OCI-LY7 (cell line): ENCODE measurements around the gene FTO. TPM values are rescaled to one million over a fixed set of nuclear protein-coding genes. Genes with fewer than 3 reads are reported as not detected.
"Not testable (repeated sequence)": the region's sequence is repeated elsewhere in the genome, so short reads cannot be mapped to it uniquely, and the experiment has no call there.

ENCODE experiments used
- BruUV-seq: library from RNA; stranded (reverse); fragments of 400-500 nt; replicated peaks from 2 replicates; lab custom pipeline; 2021; lab: Mats Ljungman, UMichigan
- CTCF ChIA-PET: fragments of 300-600 bp; sonication (Branson Sonifier 250); formaldehyde crosslinking; loops from one replicate; lab custom pipeline; 2022; ENCODE audit warnings: antibody characterized with exemption; ENCODE audit not compliant: unreplicated experiment; lab: Charles Lee
- POLR2A ChIA-PET: fragments of 300-600 bp; sonication (Branson Sonifier 250); formaldehyde crosslinking; loops from one replicate; lab custom pipeline; 2022; ENCODE audit warnings: antibody characterized with exemption; lab: Charles Lee
- DNase-seq: peaks from one replicate; pipeline ENCODE4 v3.0.0-alpha.2; 2015; ENCODE audit warnings: low spot score
- H2AFZ ChIP-seq: fragments of 200-600 bp; sonication (generic), shearing (Covaris generic); 2 replicates; pipeline ENCODE4 v1.6.1; 2014; ENCODE audit warnings: mild to moderate bottlenecking, antibody characterized with exemption, low read length, moderate library complexity
- H3K27ac ChIP-seq: fragments of 200-600 bp; sonication (generic); 2 replicates; pipeline ENCODE4 v1.5.1; 2014; ENCODE audit warnings: mixed run types, low read depth, mild to moderate bottlenecking, moderate library complexity, low read length, inconsistent platforms; ENCODE audit not compliant: poor library complexity, severe bottlenecking
- H3K36me3 ChIP-seq: fragments of 200-600 bp; sonication (generic); 2 replicates; pipeline ENCODE4 v1.6.1; 2014; ENCODE audit warnings: mild to moderate bottlenecking, antibody characterized with exemption, low read length, moderate library complexity, mixed read lengths; ENCODE audit not compliant: insufficient read depth
- H3K4me1 ChIP-seq: fragments of 200-600 bp; sonication (generic); 2 replicates; pipeline ENCODE4 v1.5.1; 2014; ENCODE audit warnings: mild to moderate bottlenecking, low read length; ENCODE audit not compliant: insufficient read depth, poor library complexity, severe bottlenecking
- H3K4me2 ChIP-seq: fragments of 200-600 bp; sonication (generic); 2 replicates; pipeline ENCODE4 v1.6.1; 2014; ENCODE audit warnings: mild to moderate bottlenecking, low read length
- H3K4me3 ChIP-seq: fragments of 200-600 bp; sonication (generic); 2 replicates; pipeline ENCODE4 v1.5.1; 2014; ENCODE audit warnings: mild to moderate bottlenecking, low read depth, low read length; ENCODE audit not compliant: poor library complexity, severe bottlenecking
- H3K79me2 ChIP-seq: fragments of 200-600 bp; sonication (generic); 2 replicates; pipeline ENCODE4 v1.6.1; 2016; ENCODE audit warnings: low read depth, mild to moderate bottlenecking, low read length, moderate library complexity, mixed read lengths; ENCODE audit not compliant: insufficient read depth
- H3K9me2 ChIP-seq: fragments of 200-600 bp; sonication (generic); 2 replicates; pipeline ENCODE4 v1.6.1; 2016; ENCODE audit warnings: mild to moderate bottlenecking, low read length, mixed read lengths; ENCODE audit not compliant: insufficient read depth
- H3K9me3 ChIP-seq: fragments of 200-600 bp; sonication (generic); 2 replicates; pipeline ENCODE4 v1.6.1; 2014; ENCODE audit warnings: mild to moderate bottlenecking, mixed run types, low read length, mixed read lengths
- H4K20me1 ChIP-seq: fragments of 200-600 bp; sonication (generic); 2 replicates; pipeline ENCODE4 v1.6.1; 2014; ENCODE audit warnings: mild to moderate bottlenecking, antibody characterized with exemption, low read length, moderate library complexity, mixed read lengths; ENCODE audit not compliant: insufficient read depth
- CTCF ChIP-seq: fragments of 200-600 bp; sonication (generic); conservative IDR thresholded peaks from 2 replicates; pipeline ENCODE4 v1.5.1; 2014; ENCODE audit warnings: mild to moderate bottlenecking, antibody characterized with exemption, low read length, moderate library complexity, mixed read lengths
- EZH2phosphoT487 ChIP-seq: fragments of 200-600 bp; sonication (generic); IDR thresholded peaks from 2 replicates; pipeline ENCODE4 v1.6.1; 2018; ENCODE audit warnings: low read depth, borderline replicate concordance, mild to moderate bottlenecking, mixed run types, antibody characterized with exemption, low read length, moderate library complexity, mixed read lengths
- intact Hi-C: fragments of 100-400 bp; cut with micrococcal nuclease; formaldehyde crosslinking; loops from one replicate; pipeline ENCODE4 v1.10.0; 2022; ENCODE audit not compliant: unreplicated experiment
- total RNA-seq, 2 experiments: library from RNA; depleted of rRNA in 1 of 2; stranded (reverse); fragments of >200 nt in 1 of 2; shearing (Covaris generic) in 1 of 2; gene quantifications; 2 replicates each; pipeline ENCODE4 v1.2.3, GENCODE V29; 2014 to 2022

The FTO gene
- total RNA-seq, 2 experiments from 2014 or later, result 57.1 to 68.0 TPM

DNA sequence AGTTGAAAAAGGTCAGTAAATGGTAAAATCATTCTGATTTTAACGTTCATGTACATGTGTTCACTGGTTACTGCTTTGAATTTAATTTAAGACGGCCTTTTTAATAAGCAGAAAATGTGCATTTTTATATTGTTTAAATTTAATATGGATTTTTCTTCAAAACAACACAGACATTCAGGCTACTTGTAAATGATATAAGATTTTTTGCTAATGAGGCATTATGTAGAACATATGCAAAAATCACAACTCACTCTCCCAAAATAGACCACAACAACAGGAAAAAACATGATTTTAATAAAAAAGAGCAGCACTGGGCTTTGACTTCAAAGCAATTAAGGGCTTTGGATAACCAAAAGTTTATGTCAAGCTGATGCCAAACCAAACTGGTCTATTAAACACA is 22.6 kb upstream of the FTO start:
- POLR2A ChIA-PET, result interaction anchor here (1.0 kb wide), 1 partner anchor 10 kb away, joined by 6 read pairs; no protein-coding TSS in a partner anchor
- H4K20me1 ChIP-seq, result no peaks in the 10 kb centered on the region
- H3K9me3 ChIP-seq, result no peaks in the 10 kb centered on the region
- no peak for TF ChIP-seq CTCF
- TF ChIP-seq EZH2phosphoT487, result no peak
- no peaks in the 10 kb centered on the region for H3K79me2 ChIP-seq
- H3K27ac ChIP-seq, result no peak overlapping the region
- H3K4me3 ChIP-seq, result no peak overlapping the region
- no peaks in the 10 kb centered on the region for H3K9me2 ChIP-seq
- intact Hi-C loops, result no loop called here
- no peak overlapping the region for H2AFZ ChIP-seq
- H3K36me3 ChIP-seq, result peaks cover 24% of the 10 kb centered on the region
- BruUV-seq, result no TSS peak
- no peak for DNase-seq
- H3K4me2 ChIP-seq, result no peak overlapping the region
- no peaks in the 10 kb centered on the region for H3K4me1 ChIP-seq
- CTCF ChIA-PET, result no interaction called here

GRCh38 chr16:53685334-53685733 is 18.6 kb upstream of the FTO start:
- H3K36me3 ChIP-seq, result peaks cover 27% of the 10 kb centered on the region
- DNase-seq, H2AFZ ChIP-seq, BruUV-seq, H3K4me3 ChIP-seq, H3K27ac ChIP-seq, H3K4me1 ChIP-seq, H3K9me3 ChIP-seq, CTCF ChIA-PET, H3K4me2 ChIP-seq, H3K79me2 ChIP-seq, intact Hi-C loops, H3K9me2 ChIP-seq, H4K20me1 ChIP-seq: not testable (repeated sequence)
- POLR2A ChIA-PET, result interaction anchor here (0.6 kb wide), 1 partner anchor 30 kb away, joined by 3 read pairs; no protein-coding TSS in a partner anchor

GRCh38 chr16:53686710-53687109 is 17.2 kb upstream of the FTO start:
- H3K9me3 ChIP-seq, result no peaks in the 10 kb centered on the region
- no peak for TF ChIP-seq EZH2phosphoT487
- no peak for TF ChIP-seq CTCF
- no TSS peak for BruUV-seq
- no peak overlapping the region for H2AFZ ChIP-seq
- H3K36me3 ChIP-seq, result peaks cover 27% of the 10 kb centered on the region
- no peak overlapping the region for H3K4me2 ChIP-seq
- no peak overlapping the region for H3K4me3 ChIP-seq
- no peaks in the 10 kb centered on the region for H3K79me2 ChIP-seq
- intact Hi-C loops, result no loop called here
- H3K27ac ChIP-seq, result no peak overlapping the region
- POLR2A ChIA-PET, result no interaction called here
- CTCF ChIA-PET, result no interaction called here
- no peaks in the 10 kb centered on the region; the same call in 1 of the 2 replicates for H3K9me2 ChIP-seq
- DNase-seq, result no peak
- no peaks in the 10 kb centered on the region for H4K20me1 ChIP-seq
- H3K4me1 ChIP-seq, result no peaks in the 10 kb centered on the region
